Measurements from ENCODE around the gene BSX.
A peak's percentile ranks its signal among the peaks of the same experiment; 100 is the strongest.

The BSX gene

GRCh38 chr11:122983438-122984185 lies 2.0 kb upstream of the BSX start:
- Histone ChIP-seq H3K27ac (no peak overlapping the region), H3K27me3 (replicated peaks) (peaks cover 73% of the 10 kb centered on the region), H3K36me3 (replicated peaks) (no peaks in the 10 kb centered on the region), H3K4me3 (ENCODE audit: low read depth, low read length) (peak overlapping the region; percentile 60)
- in situ Hi-C loops (cut with HindIII; ENCODE audit: low pct_ligation_motif_present, low sequenced_read_pairs), result no loop called here
- no peak for DNase-seq
- TF ChIP-seq, protein P1, sequence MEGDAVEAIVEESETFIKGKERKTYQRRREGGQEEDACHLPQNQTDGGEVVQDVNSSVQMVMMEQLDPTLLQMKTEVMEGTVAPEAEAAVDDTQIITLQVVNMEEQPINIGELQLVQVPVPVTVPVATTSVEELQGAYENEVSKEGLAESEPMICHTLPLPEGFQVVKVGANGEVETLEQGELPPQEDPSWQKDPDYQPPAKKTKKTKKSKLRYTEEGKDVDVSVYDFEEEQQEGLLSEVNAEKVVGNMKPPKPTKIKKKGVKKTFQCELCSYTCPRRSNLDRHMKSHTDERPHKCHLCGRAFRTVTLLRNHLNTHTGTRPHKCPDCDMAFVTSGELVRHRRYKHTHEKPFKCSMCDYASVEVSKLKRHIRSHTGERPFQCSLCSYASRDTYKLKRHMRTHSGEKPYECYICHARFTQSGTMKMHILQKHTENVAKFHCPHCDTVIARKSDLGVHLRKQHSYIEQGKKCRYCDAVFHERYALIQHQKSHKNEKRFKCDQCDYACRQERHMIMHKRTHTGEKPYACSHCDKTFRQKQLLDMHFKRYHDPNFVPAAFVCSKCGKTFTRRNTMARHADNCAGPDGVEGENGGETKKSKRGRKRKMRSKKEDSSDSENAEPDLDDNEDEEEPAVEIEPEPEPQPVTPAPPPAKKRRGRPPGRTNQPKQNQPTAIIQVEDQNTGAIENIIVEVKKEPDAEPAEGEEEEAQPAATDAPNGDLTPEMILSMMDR (IDR thresholded peaks at IDR 0.05; ENCODE audit: low read depth, low read length, missing control alignments), result no peak

DNA sequence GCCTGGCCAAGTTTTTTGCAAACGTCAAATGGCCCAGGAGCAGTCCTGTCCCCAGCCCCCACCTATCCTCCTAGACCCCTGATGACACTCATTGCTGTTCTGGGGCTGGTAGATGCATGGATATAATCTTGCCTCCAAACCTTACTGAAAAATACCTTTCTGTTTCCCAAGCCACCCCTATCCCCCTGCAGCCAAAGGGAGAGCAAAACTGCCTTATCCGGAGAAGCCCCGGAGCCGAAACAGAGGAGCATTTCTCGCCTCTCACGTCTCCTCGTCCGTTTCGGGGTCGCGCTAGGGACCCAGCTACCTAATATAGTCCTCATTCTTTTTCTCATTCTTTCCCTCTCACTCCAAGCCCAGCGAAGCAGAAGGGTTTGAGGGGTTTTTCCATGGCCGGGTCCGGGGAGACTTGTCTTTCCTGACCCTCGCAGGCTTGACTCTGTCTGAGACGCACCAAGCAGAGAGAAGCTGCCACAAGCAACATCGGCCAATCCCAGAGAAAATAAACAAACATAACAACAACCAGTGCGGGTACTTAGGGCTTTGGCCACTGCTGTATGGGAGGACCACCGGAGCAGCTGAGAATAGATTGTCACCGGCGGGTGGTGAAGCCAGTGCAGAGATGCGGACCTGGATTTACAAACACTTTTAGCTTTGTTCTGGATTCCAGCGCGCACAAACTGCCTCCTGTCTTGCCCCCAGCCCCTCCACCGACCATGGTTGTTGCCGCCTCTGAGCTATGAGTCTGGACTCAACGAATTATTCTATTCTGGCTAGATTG lies 1.6 kb downstream of the BSX start:
- no peak for DNase-seq
- in situ Hi-C loops (cut with HindIII; ENCODE audit: low pct_ligation_motif_present, low sequenced_read_pairs), result no loop called here
- peaks cover 86% of the 10 kb centered on the region for H3K27me3 ChIP-seq (replicated peaks)
- H3K36me3 ChIP-seq (replicated peaks), result no peaks in the 10 kb centered on the region
- H3K27ac ChIP-seq, result no peak overlapping the region
- no peak overlapping the region for H3K4me3 ChIP-seq (ENCODE audit: low read depth, low read length)
- TF ChIP-seq, protein P1 (IDR thresholded peaks at IDR 0.05; ENCODE audit: low read depth, low read length, missing control alignments), result no peak

DNA sequence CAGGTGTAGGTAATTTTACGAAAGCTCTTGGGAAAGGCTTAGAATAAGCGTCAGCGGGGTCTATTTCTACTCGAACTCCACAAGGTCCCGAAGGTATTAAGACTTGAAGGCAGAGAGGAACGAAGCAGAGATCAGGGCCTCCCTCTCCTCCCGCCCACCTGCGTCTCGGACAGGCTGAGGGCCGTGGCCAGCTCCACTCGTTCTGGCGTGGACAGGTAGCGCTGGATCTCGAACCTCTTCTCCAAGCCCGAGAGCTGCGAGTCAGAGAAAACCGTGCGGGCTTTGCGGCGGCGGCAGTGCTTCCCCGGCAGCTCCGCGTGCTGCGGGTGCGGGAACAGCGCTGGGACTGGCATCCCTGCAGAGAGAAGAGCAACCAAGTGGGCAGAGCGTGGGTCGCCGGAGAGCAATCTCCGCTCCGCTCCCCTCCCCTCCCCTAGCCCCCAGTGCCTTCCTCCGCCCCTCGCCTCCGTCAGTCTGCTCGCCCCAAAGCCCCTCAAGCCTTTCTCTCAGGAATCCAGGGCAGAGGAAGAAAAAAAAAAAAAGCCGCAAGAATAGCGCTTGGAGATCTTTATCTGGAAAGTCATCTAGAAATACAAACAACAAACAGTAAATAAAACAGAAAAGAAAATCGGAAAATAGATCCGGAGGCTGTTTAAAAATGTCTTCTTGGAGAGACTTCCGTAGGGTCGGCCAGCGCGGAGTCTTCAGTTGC lies 2.4 kb downstream of the BSX start:
- in situ Hi-C loops (cut with HindIII; ENCODE audit: low pct_ligation_motif_present, low sequenced_read_pairs), result no loop called here

DNA sequence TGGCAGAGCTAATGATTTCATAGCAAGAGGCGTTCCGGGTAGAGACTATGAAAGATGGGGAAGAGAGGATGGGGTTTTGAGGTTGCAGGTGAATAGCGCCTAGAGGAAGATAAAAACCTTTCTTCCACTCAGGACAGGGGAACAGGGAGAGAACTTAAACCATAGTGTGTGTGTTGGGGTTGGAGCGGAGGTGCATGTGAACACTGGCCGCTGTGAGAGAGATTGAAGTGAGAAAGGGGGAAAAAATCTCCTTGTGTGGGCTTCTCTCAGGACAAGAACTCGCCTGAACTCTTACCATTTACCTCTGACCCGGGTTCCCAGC lies 3.4 kb downstream of the BSX start:
- DNase-seq, result no peak
- Histone ChIP-seq H3K27me3 (replicated peaks) (peaks cover 85% of the 10 kb centered on the region), H3K27ac (no peak overlapping the region), H3K4me3 (ENCODE audit: low read depth, low read length) (no peak overlapping the region), H3K36me3 (replicated peaks) (no peaks in the 10 kb centered on the region)
- TF ChIP-seq, protein P1 (IDR thresholded peaks at IDR 0.05; ENCODE audit: low read depth, low read length, missing control alignments), result no peak
- in situ Hi-C loops (cut with HindIII; ENCODE audit: low pct_ligation_motif_present, low sequenced_read_pairs), result no loop called here

More for the DNA sequence above, 2.4 kb downstream of the BSX start:
- no peaks in the 10 kb centered on the region for H3K36me3 ChIP-seq (replicated peaks)
- H3K27ac ChIP-seq, result no peak overlapping the region
- no peak for DNase-seq
- H3K4me3 ChIP-seq (ENCODE audit: low read depth, low read length), result no peak overlapping the region
- TF ChIP-seq, protein P1 (IDR thresholded peaks at IDR 0.05; ENCODE audit: low read depth, low read length, missing control alignments), result no peak
- peaks cover 86% of the 10 kb centered on the region for H3K27me3 ChIP-seq (replicated peaks)

GRCh38 chr11:122977470-122978298 lies 4.0 kb downstream of the BSX start:
- Histone ChIP-seq H3K27ac (no peak overlapping the region), H3K36me3 (replicated peaks) (no peaks in the 10 kb centered on the region), H3K4me3 (ENCODE audit: low read depth, low read length) (no peak overlapping the region), H3K27me3 (replicated peaks) (peaks cover 79% of the 10 kb centered on the region)
- in situ Hi-C loops (cut with HindIII; ENCODE audit: low pct_ligation_motif_present, low sequenced_read_pairs), result no loop called here
- DNase-seq, result no peak
- TF ChIP-seq, protein P1 (IDR thresholded peaks at IDR 0.05; ENCODE audit: low read depth, low read length, missing control alignments), result no peak
